ENCODE data around the gene PPP6C. TPM values are rescaled to one million over a fixed set of nuclear protein-coding genes. Genes with fewer than 3 reads are reported as not detected.
"Not testable (repeated sequence)": the region's sequence is repeated elsewhere in the genome, so short reads cannot be mapped to it uniquely, and the experiment has no call there.

Gene PPP6C
- total RNA-seq, 1 donor = 16.4 TPM

GRCh38 chr9:125143377-125144090 is 46.1 kb downstream of the PPP6C start, which contains the start of gene SCAI:
Gene SCAI, minus strand, starts transcription at chr9:125143528. Its CDS starts 91 bp downstream, at chr9:125143437.
- DNase-seq (ENCODE audit: low read depth in 2 of 3, low spot score in 2 of 3) = peak; percentile 90 to 99 (median 99)

GRCh38 chr9:125142560-125143376 is 46.8 kb downstream of the PPP6C start:
- DNase-seq (ENCODE audit: low read depth in 2 of 3, low spot score in 2 of 3) = peak in 2 of 3 donors; percentile 54 to 68

DNA sequence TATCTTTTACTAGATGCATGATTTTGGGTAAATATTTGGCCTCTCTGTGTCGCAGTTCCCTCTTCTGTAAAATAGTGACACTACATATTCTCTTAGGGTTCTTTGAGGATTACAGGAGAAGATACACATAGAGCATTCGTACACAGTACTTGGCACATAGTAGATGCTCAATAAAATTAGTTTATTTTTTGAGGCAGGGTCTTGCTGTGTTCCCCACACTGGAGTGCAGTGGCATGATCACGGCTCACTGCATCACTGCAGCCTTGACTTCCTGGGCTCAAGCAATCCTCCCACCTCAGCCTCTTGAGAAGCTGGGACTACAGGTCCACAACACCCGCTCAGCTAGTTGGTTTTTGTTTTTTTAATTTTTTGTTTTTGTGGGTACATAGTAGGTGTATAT is 47.9 kb downstream of the PPP6C start:
- no peak for DNase-seq (ENCODE audit: low read depth in 2 of 3, low spot score in 2 of 3)

GRCh38 chr9:125141251-125141650 is 48.4 kb downstream of the PPP6C start:
- no peak for DNase-seq (ENCODE audit: low read depth in 2 of 3, low spot score in 2 of 3)

GRCh38 chr9:125140576-125140975 is 49.0 kb downstream of the PPP6C start:
- no peak for DNase-seq (ENCODE audit: low read depth in 2 of 3, low spot score in 2 of 3)

- no peak for DNase-seq (ENCODE audit: low read depth in 2 of 3, low spot score in 2 of 3)
Measured at GRCh38 chr9:125137200-125137599, 52.4 kb downstream of the PPP6C start.

DNA sequence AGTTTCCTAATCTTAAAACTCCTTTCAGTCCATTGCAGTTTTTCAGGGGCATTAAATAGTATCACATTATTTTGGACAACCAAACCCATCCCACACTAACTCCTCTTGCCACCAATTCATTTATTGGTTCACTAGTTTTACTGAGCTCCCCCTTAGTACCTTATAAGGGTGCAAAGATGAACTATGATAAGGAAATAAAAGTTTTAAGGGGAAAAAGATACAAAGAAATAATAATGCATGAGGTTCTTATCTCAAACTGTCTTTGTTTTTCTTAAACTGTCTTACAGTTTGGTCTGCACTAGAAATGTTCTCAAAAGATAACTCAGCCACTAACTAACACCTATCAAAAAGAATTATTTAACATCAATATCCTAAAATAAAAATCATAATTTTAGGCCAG is 54.6 kb downstream of the PPP6C start:
- no peak for DNase-seq (ENCODE audit: low read depth in 2 of 3, low spot score in 2 of 3)

- no peak for DNase-seq (ENCODE audit: low read depth in 2 of 3, low spot score in 2 of 3)
Measured at GRCh38 chr9:125133403-125134329, 55.9 kb downstream of the PPP6C start.

DNA sequence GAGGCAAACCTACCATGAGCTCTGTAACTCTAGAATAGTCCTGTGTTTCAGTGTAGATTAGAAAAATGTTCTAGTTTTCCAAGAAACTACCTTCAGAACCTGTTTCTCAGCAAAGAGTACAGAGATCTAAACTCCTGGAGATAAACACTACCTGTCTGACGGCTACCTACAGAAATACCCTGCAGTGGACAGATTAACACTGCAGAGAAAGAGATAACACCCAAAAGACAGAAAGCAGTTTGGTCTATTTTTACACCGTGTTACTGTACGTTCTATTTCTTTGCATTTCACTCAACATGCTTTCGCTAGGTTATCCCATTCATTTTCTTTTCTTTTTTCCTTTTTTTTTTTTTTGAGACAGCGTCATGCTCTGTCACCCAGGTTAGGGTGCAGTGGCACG is 57.8 kb downstream of the PPP6C start:
- no peak for DNase-seq (ENCODE audit: low read depth in 2 of 3, low spot score in 2 of 3)

DNA sequence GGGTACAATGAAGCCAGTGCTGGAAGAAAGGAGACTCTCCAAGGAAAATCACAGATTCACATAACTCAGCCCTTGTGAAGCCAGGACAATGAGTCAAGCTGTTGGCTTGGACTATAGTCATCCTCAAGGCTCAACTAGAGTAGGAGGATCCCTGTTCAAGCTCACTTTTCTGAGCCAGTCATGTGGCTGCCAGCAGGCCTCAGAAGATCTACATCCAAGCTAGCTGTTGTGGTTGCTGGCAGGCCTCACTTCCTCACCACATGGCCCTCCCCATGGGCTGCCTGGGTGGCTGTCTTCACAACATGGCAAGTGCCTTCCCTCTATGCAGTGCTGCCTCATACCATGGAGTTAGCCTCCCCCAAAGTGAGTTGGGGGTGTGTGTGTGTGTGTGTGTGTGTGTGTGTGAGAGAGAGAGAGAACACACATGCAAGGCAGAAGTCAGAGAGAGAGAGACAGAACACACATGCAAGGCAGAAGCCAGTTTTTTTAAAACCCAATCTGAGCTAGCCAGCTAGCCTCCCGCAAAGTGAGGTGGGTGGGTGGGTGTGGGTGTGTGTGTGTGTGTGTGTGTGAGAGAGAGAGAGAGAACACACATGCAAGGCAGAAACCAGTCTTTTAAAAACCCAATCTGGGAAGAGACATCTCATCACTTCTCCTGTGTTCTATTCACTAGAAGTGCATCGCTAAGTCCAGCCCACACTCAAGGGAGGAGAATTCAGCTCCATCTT is 63.4 kb downstream of the PPP6C start:
- DNase-seq (ENCODE audit: low read depth in 2 of 3, low spot score in 2 of 3) = peak; percentile 57 to 99 (median 96)

GRCh38 chr9:125125523-125125922 is 64.1 kb downstream of the PPP6C start:
- no peak for DNase-seq (ENCODE audit: low read depth in 2 of 3, low spot score in 2 of 3)

DNA sequence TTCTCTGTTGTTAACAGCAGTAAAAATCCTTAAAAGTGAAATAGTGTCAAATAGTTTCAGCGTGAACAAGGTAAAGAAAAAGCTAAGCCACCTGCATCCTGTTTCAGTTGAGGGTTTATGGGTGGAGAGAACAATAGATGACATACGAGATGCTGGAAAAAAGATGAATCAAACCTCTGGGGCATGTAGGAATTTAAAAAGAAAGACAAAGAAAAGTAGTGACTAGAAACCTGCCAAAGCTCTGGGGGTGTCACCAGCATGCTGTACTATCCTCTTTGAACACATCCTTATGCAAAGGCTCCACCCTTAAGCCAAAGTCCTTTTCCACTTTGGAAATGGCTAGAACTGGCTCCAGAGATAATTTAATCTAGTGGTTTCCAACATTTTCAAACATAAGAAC is 68.5 kb downstream of the PPP6C start:
- peak in 2 of 3 donors; percentile 62 to 86 for DNase-seq (ENCODE audit: low read depth in 2 of 3, low spot score in 2 of 3)

DNA sequence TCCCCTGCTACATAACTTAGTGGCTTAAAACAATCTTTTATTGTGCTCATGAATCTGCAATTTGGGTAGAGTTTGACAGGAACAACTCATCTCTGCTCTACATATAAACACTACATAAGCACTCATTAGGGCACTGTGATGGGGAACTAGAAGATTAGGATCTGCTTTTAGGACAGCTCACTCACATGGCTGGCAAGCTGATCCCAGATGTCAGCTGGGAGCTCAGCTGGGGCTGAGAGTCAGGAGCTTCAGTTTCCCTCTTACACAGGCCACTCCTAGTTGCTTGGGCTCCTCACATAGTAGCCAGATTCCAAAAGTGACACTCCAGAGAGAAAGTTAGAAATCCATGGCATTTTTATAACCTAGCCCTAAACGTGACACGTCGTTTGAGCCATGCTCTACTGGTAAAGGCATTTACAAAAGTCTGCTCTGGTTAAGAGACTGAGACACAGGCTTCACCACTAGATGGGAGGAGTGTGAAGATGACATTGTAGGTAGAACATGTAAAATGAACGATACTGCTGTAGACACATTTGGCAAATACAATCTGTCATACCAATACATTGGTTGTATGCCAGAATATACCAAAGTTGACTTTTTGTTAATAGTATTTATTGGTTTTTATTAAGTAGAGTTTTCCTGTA is 69.8 kb downstream of the PPP6C start:
- peak in 2 of 3 donors; percentile 55 to 61 for DNase-seq (ENCODE audit: low read depth in 2 of 3, low spot score in 2 of 3)

GRCh38 chr9:125118696-125119095 is 70.9 kb downstream of the PPP6C start:
- not testable (repeated sequence) for DNase-seq (ENCODE audit: low read depth in 2 of 3, low spot score in 2 of 3)

- not testable (repeated sequence) for DNase-seq (ENCODE audit: low read depth in 2 of 3, low spot score in 2 of 3)
Measured at GRCh38 chr9:125114503-125114902, 75.1 kb downstream of the PPP6C start.

- DNase-seq (ENCODE audit: low read depth in 2 of 3, low spot score in 2 of 3) = no peak
Measured at GRCh38 chr9:125110464-125110863, 79.1 kb downstream of the PPP6C start.

- DNase-seq (ENCODE audit: low read depth in 2 of 3, low spot score in 2 of 3) = not testable (repeated sequence)
Measured at GRCh38 chr9:125108541-125108940, 81.1 kb downstream of the PPP6C start.

GRCh38 chr9:125106285-125106893 is 83.2 kb downstream of the PPP6C start:
- no peak for DNase-seq (ENCODE audit: low read depth in 2 of 3, low spot score in 2 of 3)

DNA sequence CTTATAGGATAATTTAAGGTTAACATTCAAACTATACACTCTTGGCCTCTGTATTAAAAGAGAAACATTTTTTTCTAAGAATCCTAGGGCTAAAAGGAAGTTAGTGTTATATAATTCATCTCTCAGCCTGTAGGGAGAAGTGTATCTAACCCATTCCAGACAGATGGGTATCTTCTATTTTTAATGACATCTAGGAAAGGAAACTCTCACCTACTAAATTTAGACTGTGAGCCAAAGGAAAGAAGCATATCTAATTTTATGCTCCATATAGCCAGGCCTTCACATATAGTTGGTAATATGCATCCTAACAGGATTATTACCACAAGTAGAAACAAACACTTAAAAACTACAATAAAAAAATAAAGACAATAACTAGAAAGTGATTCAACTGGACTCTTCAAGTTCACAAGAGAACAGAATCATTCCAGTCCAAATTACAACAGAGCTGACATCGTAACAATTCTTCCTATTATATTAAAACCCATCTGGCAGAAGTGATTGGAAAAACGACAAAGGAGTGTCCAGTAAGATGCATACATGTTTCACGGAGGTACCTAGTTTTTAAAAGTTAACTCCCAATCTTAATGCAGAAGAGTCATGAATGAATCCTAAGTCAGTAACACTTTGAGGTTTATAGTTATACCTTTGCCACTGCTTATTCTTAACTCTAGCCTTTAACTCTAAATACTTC is 85.7 kb downstream of the PPP6C start:
- no peak for DNase-seq (ENCODE audit: low read depth in 2 of 3, low spot score in 2 of 3)
